H1 (cell line): ENCODE data around the gene GPR157. TPM values are rescaled to one million over a fixed set of nuclear protein-coding genes. Genes with fewer than 3 reads are reported as not detected.

Experiments used
- CTCF ChIA-PET: fragments of 300-600 bp; sonication (Branson Sonifier 250); formaldehyde crosslinking; loops from one replicate; lab custom pipeline; 2021; ENCODE audit not compliant: partially characterized antibody; lab: Charles Lee
- POLR2A ChIA-PET: fragments of 300-600 bp; sonication (Branson Sonifier 250); formaldehyde crosslinking; loops from one replicate; lab custom pipeline; 2021; ENCODE audit warnings: inconsistent platforms; ENCODE audit not compliant: partially characterized antibody; lab: Charles Lee
- DNase-seq, 2 experiments: peaks; one replicate each; pipeline versions ENCODE4 v3.0.0 to v3.0.0-alpha.2; 2010 to 2022; ENCODE audit warnings: low spot score in 2 of 2, low read depth in 1 of 2, mixed read lengths in 1 of 2
- FAIRE-seq: peaks from 2 replicates; lab custom pipeline; 2011; peaks lifted over from hg19 to GRCh38; lab: Jason Lieb, UNC
- H2AFZ ChIP-seq: 2 replicates; pipeline ENCODE4 v1.8.1; 2012; ENCODE audit warnings: low read length, inconsistent platforms
- H2AK5ac ChIP-seq: 2 replicates; pipeline ENCODE4 v1.6.1; 2013; ENCODE audit warnings: low read depth, low read length
- H2BK120ac ChIP-seq: replicated peaks from 2 replicates; pipeline ENCODE3; 2013; ENCODE audit warnings: low read depth, low read length, inconsistent platforms
- H2BK12ac ChIP-seq: 2 replicates; pipeline ENCODE4 v1.6.1; 2013; ENCODE audit warnings: low read depth, low read length
- H2BK15ac ChIP-seq: 2 replicates; pipeline ENCODE4 v1.6.1; 2013; ENCODE audit warnings: low read length
- H2BK20ac ChIP-seq: 2 replicates; pipeline ENCODE4 v1.6.1; 2013; ENCODE audit warnings: low read length
- H2BK5ac ChIP-seq: 2 replicates; pipeline ENCODE4 v1.6.1; 2013; ENCODE audit warnings: low read depth, low read length
- H3K14ac ChIP-seq: 2 replicates; pipeline ENCODE4 v1.6.1; 2013; ENCODE audit warnings: inconsistent platforms; ENCODE audit not compliant: insufficient read length
- H3K18ac ChIP-seq: 2 replicates; pipeline ENCODE4 v1.6.1; 2013; ENCODE audit warnings: low read length; ENCODE audit errors: extremely low read depth
- H3K23ac ChIP-seq: 2 replicates; pipeline ENCODE4 v1.6.1; 2013; ENCODE audit warnings: inconsistent platforms; ENCODE audit not compliant: insufficient read length
- H3K23me2 ChIP-seq: 2 replicates; pipeline ENCODE4 v1.6.1; 2013; ENCODE audit warnings: low read depth, low read length
- H3K27ac ChIP-seq: 2 replicates; pipeline ENCODE4 v1.6.1; 2011; ENCODE audit warnings: low read depth, low read length, inconsistent platforms
- H3K27me3 ChIP-seq, 4 experiments: replicated peaks in 1 of 4; 1 replicate in 1 of 4; 2 replicates in 3 of 4; pipeline versions ENCODE4 v1.6.1 to v1.8.1; 2011 to 2013; ENCODE audit warnings: low read length in 3 of 4, mild to moderate bottlenecking in 3 of 4, inconsistent platforms in 2 of 4, mixed read lengths in 2 of 4, moderate library complexity in 1 of 4; ENCODE audit not compliant: control insufficient read depth in 3 of 4, insufficient read depth in 3 of 4; ENCODE audit errors: extremely low read depth in 1 of 4
- H3K36me3 ChIP-seq, 4 experiments: 2 replicates each; pipeline versions ENCODE4 v1.6.1 to v1.8.1; 2011 to 2013; ENCODE audit warnings: mild to moderate bottlenecking in 4 of 4, low read length in 3 of 4, moderate library complexity in 2 of 4, control low read depth in 1 of 4, inconsistent platforms in 1 of 4; ENCODE audit not compliant: insufficient read depth in 4 of 4, control insufficient read depth in 2 of 4
- H3K4ac ChIP-seq: replicated peaks from 2 replicates; pipeline ENCODE3; 2013; ENCODE audit warnings: low read length, low read depth, mixed read lengths, inconsistent platforms; ENCODE audit not compliant: insufficient read length
- H3K4me1 ChIP-seq, 4 experiments: replicated peaks in 1 of 4; 1 replicate in 1 of 4; 2 replicates in 3 of 4; pipeline versions ENCODE4 v1.6.1 to v1.8.1; 2011 to 2013; ENCODE audit warnings: low read length in 3 of 4, inconsistent platforms in 2 of 4, mixed read lengths in 1 of 4; ENCODE audit not compliant: insufficient read depth in 4 of 4, control insufficient read depth in 3 of 4
- H3K4me2 ChIP-seq, 2 experiments: 2 replicates each; pipeline versions ENCODE4 v1.6.1 to v1.8.1; 2011 to 2013; ENCODE audit warnings: low read depth in 2 of 2, low read length in 2 of 2, control low read depth in 1 of 2, inconsistent platforms in 1 of 2, mild to moderate bottlenecking in 1 of 2; ENCODE audit not compliant: insufficient read depth in 1 of 2
- H3K4me3 ChIP-seq, 4 experiments: fragments of 200-600, 300-600 bp in 1 of 4; sonication (generic), shearing (Covaris generic), sonication (Bioruptor Twin) in 1 of 4; 2 replicates each; pipeline versions ENCODE4 v1.5.1 to v1.8.1; 2011 to 2016; ENCODE audit warnings: low read length in 4 of 4, low read depth in 3 of 4, control low read depth in 2 of 4, inconsistent platforms in 2 of 4, mild to moderate bottlenecking in 2 of 4, mixed read lengths in 1 of 4, moderate library complexity in 1 of 4; ENCODE audit not compliant: insufficient read depth in 2 of 4; ENCODE audit errors: extremely low read depth in 1 of 4
- H3K56ac ChIP-seq: replicated peaks from 2 replicates; pipeline ENCODE3; 2013; ENCODE audit warnings: low read depth, mild to moderate bottlenecking, mixed read lengths, low read length, inconsistent platforms; ENCODE audit not compliant: insufficient read length
- H3K79me1 ChIP-seq: 2 replicates; pipeline ENCODE4 v1.6.1; 2013; ENCODE audit warnings: low read depth, low read length, control low read depth
- H3K79me2 ChIP-seq, 2 experiments: 2 replicates each; pipeline versions ENCODE4 v1.6.1 to v1.8.1; 2012 to 2013; ENCODE audit warnings: low read length in 2 of 2, mild to moderate bottlenecking in 2 of 2, inconsistent platforms in 1 of 2; ENCODE audit not compliant: insufficient read depth in 2 of 2, control insufficient read depth in 1 of 2
- H3K9ac ChIP-seq, 4 experiments: replicated peaks in 1 of 4; 1 replicate in 1 of 4; 2 replicates in 3 of 4; pipeline versions ENCODE4 v1.6.1 to v1.8.1; 2011 to 2013; ENCODE audit warnings: low read depth in 3 of 4, low read length in 3 of 4, control low read depth in 2 of 4, mild to moderate bottlenecking in 2 of 4, moderate library complexity in 2 of 4, inconsistent platforms in 1 of 4; ENCODE audit errors: extremely low read depth in 1 of 4
- H3K9me3 ChIP-seq, 2 experiments: 2 replicates each; pipeline versions ENCODE4 v1.6.1 to v1.8.1; 2012 to 2013; ENCODE audit warnings: mild to moderate bottlenecking in 2 of 2, moderate library complexity in 2 of 2, control low read depth in 1 of 2, inconsistent platforms in 1 of 2, low read depth in 1 of 2, low read length in 1 of 2, mixed read lengths in 1 of 2; ENCODE audit not compliant: insufficient read depth in 2 of 2
- H4K20me1 ChIP-seq, 2 experiments: replicated peaks in 1 of 2; 2 replicates each; pipeline versions ENCODE3 to v1.8.1; 2011 to 2013; ENCODE audit warnings: inconsistent platforms in 2 of 2, low read length in 2 of 2, mild to moderate bottlenecking in 1 of 2; ENCODE audit not compliant: insufficient read depth in 2 of 2, control insufficient read depth in 1 of 2
- H4K5ac ChIP-seq: 2 replicates; pipeline ENCODE4 v1.6.1; 2013; ENCODE audit warnings: low read length, low read depth, mixed read lengths, inconsistent platforms; ENCODE audit not compliant: insufficient read length
- H4K8ac ChIP-seq: 2 replicates; pipeline ENCODE4 v1.8.0; 2013; ENCODE audit warnings: mild to moderate bottlenecking, moderate library complexity, low read length, inconsistent platforms; ENCODE audit not compliant: insufficient read depth; ENCODE audit errors: extremely low read depth
- H4K91ac ChIP-seq: replicated peaks from 2 replicates; pipeline ENCODE3; 2013; ENCODE audit warnings: low read length, mixed read lengths, inconsistent platforms; ENCODE audit not compliant: insufficient read length
- CHD2 ChIP-seq: IDR thresholded peaks from 2 replicates; pipeline ENCODE4 v1.6.1; 2012; ENCODE audit warnings: low read length, improper control_type of control experiment
- JUND ChIP-seq: IDR thresholded peaks from 2 replicates; pipeline ENCODE4 v1.6.1; 2011; ENCODE audit warnings: mild to moderate bottlenecking, improper control_type of control experiment, low read length
- POLR2A ChIP-seq, 2 experiments: IDR thresholded peaks; 1 replicate in 1 of 2; 2 replicates in 1 of 2; pipeline ENCODE4 v1.6.1; 2011; ENCODE audit warnings: low read depth in 2 of 2, low read length in 2 of 2, mild to moderate bottlenecking in 2 of 2; ENCODE audit errors: control extremely low read depth in 1 of 2
- SP4 ChIP-seq: IDR thresholded peaks from 2 replicates; pipeline ENCODE4 v1.6.1; 2012; ENCODE audit warnings: low read length, inconsistent platforms
- TCF12 ChIP-seq: IDR thresholded peaks from 2 replicates; pipeline ENCODE4 v1.6.1; 2011; ENCODE audit warnings: low read depth, mild to moderate bottlenecking, low read length
- WGBS, 2 experiments: shearing (Covaris generic) in 1 of 2; methylation state at CpG; one replicate each; pipeline versions ENCODE4 v1.1.6 to v1.1.7; 2013 to 2015; ENCODE audit warnings: low lambda C conversion rate in 2 of 2, mixed read lengths in 2 of 2, inconsistent platforms in 1 of 2, low coverage in 1 of 2, missing lambda C conversion rate in 1 of 2; ENCODE audit not compliant: insufficient replicate concordance in 2 of 2, insufficient coverage in 1 of 2, insufficient read length in 1 of 2; ENCODE audit errors: extremely low coverage in 1 of 2, missing lambda C conversion rate in 1 of 2; 5-methylcytosine and 5-hydroxymethylcytosine counted together
- polyA plus RNA-seq, 7 experiments: library from polyadenylated mRNA; depleted of rRNA in 3 of 7; stranded (reverse) in 5 of 7; unstranded in 2 of 7; fragments of >200 nt in 5 of 7; fragments of 200-250 nt in 2 of 7; gene quantifications; 1 replicate in 5 of 7; 2 replicates in 1 of 7; 4 replicates in 1 of 7; pipeline versions ENCODE4 v1.2.1 to v1.2.3, GENCODE V29; 2011 to 2013; ENCODE audit warnings: missing spikeins in 2 of 7, mixed read lengths in 2 of 7
- total RNA-seq: library from RNA; stranded (reverse); fragmentation: NEBNext Ultra II Directional; extraction: Animal tissue kit (Norgen Biotek cat#: 25700); gene quantifications from 2 replicates; pipeline ENCODE4 v1.2.1, GENCODE V29; 2021

GPR157 gene
- total and polyA plus RNA-seq, 2 of the 8 experiments (the other 6 are each of a cell fraction or from before 2014, with no cell fraction given), result 1.0 to 11.0 TPM

- Histone ChIP-seq H4K20me1 (peaks cover 0 to 4% of the 10 kb centered on the region in 2 experiments), H3K4ac (no peak overlapping the region), H3K4me2 (no peak overlapping the region), H4K5ac (no peak overlapping the region), H4K8ac (no peak overlapping the region), H2AK5ac (no peak overlapping the region), H3K79me1 (no peaks in the 10 kb centered on the region), H2BK12ac (no peak overlapping the region), H3K4me3 (no peak overlapping the region), H3K79me2 (no peaks in the 10 kb centered on the region), H3K56ac (no peak overlapping the region), H2BK20ac (no peak overlapping the region), H3K9ac (no peak overlapping the region), H3K4me1 (no peaks in the 10 kb centered on the region; a peak in 2 of 7 replicates), H3K27me3 (no peaks in the 10 kb centered on the region), H2BK5ac (no peak overlapping the region), H2BK120ac (no peak overlapping the region), H2BK15ac (no peak overlapping the region), H2AFZ (no peak overlapping the region), H3K27ac (no peak overlapping the region), H3K23ac (no peak overlapping the region), H3K18ac (no peak overlapping the region), H4K91ac (peak overlapping the region; percentile 27), H3K9me3 (no peaks in the 10 kb centered on the region), H3K23me2 (no peaks in the 10 kb centered on the region), H3K36me3 (no peaks in the 10 kb centered on the region), H3K14ac (no peak overlapping the region)
- no peak for DNase-seq
- POLR2A ChIA-PET, result interaction anchor here (1.0 to 1.1 kb wide), 2 partner anchors 18 to 102 kb away, joined by 3 read pairs; no protein-coding TSS in a partner anchor
- CTCF ChIA-PET, result interaction anchor here (0.6 to 3.6 kb wide), 42 partner anchors 10 to 1246 kb away, joined by 3 to 38 read pairs (median 4); partner anchors contain the start of genes GPR157 and H6PD
- FAIRE-seq, result no peak
- 91% methylated on average over 13 of the region's 13 CpGs; no CpG with 5 or more reads in 1 of the 2 experiments for WGBS, 2 experiments
- no peak for TF ChIP-seq TCF12
- TF ChIP-seq CHD2, result no peak
- TF ChIP-seq SP4, result no peak
- TF ChIP-seq JUND, result no peak
- TF ChIP-seq POLR2A (IDR thresholded peaks at IDR 0.05; ENCODE audit: control extremely low read depth in 1 of 2, low read depth in 2 of 2, low read length in 2 of 2), result no peak
Measured at GRCh38 chr1:9111357-9111691, 17.6 kb downstream of the GPR157 start.
